Bone marrow (tissue), 2 donors: ENCODE results near the gene TP63.

Source experiments
- DNase-seq, 2 donors: peaks; one replicate each; lab custom pipeline; 2025; lab: John Stamatoyannopoulos, UW

Gene TP63

DNA sequence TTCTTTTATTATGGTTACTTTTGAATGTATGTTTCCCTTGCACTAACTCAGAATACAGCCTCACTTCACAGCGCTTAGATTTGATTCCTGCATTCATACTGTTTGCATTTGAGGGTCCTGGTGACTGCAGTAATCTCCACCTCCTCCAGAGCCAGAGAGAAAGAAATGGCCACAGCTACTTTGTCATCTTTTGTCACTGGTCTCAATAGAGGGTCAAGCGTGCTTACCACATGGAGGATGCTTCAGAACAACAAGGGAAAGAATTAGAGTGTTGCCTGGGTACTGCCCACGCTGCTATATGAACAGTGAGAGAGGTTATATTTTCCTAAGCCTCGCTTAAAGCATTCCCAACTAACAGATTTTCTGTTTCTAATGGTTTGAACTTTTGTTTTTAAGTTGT lies 190.1 kb downstream of the TP63 start:
- DNase-seq = no peak

DNA sequence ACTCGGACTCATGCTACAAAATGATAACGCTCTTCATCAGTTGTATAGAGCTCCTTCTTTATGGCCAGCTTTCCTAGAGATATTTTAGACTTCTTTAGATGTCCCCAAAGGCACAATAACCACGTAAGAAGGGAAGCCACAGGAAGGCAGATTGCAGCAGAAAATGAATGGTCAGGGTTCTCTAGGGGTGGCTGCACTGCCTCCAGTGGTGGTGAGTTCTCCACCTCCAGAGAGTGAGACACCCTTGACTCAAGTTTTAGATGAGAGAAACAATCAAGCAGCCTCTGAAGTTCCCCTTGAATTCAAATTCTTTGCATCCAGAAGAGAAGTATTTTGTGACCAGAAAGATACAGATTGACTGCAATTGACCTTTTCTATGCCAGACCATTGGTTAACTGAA lies 191.5 kb downstream of the TP63 start:
- DNase-seq = no peak

DNA sequence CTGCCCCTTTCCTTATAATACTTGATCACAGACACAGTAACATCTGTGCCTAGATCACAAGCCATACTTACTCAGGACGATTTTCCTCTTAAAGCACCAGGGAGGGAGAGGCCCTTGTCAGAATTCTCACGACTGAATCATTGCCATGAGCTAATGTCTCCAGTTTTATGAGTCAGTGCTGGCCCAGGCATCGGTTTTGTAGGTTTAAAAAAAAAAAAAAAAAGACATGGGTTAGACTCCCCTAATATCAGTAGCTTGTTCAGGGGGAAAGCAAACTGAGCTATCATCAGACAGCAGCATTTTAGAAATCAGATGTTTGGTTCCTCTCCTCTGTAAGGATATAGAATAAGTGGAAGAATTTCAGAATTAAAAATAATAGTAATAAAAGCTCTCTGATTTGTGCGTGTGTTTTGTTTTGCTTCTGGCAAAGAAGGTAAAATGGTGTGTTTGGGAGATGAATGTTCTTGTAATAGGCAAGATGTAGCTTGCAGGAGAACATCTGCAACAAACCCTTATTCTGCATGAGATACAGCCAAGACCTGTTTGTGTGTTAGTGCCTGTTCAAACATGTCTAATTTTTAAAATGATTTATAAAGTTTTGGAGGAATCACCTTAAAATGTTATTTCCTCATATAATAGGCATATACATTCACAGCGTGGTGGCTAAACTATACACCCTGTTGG lies 193.6 kb downstream of the TP63 start:
- DNase-seq = no peak

- DNase-seq = no peak
Measured at GRCh38 chr3:189826566-189826965, 195.4 kb downstream of the TP63 start.

DNA sequence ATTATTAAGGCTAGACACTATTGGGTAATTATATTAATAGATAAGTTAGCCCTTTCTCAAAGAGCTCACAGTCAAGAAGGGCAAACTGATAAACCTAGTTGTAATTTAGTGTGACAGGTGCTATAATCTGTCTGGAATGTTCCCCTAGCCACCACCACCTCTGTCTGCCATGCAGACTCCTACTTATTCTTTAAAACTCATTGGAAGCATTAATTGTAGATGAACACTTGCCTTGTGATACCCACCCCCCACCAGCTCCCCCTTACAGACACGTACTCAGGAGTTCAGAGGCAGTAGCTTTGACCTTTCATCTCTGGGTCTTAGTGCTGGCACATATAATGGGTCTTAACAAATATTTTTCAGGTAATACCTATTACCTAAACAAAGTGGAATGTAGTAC lies 195.9 kb downstream of the TP63 start:
- DNase-seq = no peak

GRCh38 chr3:189830401-189830800 lies 199.2 kb downstream of the TP63 start:
- no peak for DNase-seq

GRCh38 chr3:189833266-189833665 lies 202.1 kb downstream of the TP63 start:
- no peak for DNase-seq

- no peak for DNase-seq
Measured at GRCh38 chr3:189833996-189834395, 202.8 kb downstream of the TP63 start.

- no peak for DNase-seq
Measured at GRCh38 chr3:189834462-189834861, 203.3 kb downstream of the TP63 start.

GRCh38 chr3:189836795-189837194 lies 205.6 kb downstream of the TP63 start:
- DNase-seq = no peak

GRCh38 chr3:189838291-189838690 lies 207.1 kb downstream of the TP63 start:
- DNase-seq = no peak

- no peak for DNase-seq
Measured at GRCh38 chr3:189839576-189839975, 208.4 kb downstream of the TP63 start.

DNA sequence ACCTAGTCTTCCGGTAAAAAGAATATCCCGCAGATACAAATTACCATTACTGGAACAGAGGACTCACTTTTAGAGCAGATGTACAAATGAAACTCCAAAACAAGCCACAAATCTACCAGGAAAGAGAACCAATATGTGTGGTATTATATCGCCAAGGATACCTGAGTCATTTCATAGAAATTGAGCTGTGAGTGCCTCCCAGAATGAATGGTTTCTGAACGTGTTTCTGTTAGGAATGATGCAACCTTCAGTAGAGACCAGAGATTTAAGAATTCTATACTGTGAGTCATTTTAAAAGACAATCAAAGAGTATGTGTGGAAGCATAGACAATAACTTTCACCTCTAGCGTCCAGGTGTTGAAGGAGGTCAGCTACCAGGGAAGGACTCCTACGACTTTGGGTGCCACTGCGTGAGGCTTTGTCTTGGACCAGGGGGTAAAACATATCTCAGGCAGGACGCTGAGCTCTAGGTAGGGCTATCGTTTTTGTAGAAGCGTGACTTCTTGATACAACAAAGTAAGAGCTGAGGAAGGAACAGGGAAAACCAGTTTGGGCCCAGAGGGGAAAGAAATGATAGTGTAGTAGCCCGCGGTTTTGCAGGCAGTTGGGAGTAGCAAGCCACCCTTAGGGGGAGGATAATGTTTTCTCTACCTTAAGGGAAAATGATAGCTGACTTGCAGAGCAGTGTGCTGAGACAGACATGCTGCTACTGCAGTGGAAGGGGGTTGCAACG lies 210.4 kb downstream of the TP63 start:
- DNase-seq = no peak

- no peak for DNase-seq
Measured at GRCh38 chr3:189842681-189843602, 211.8 kb downstream of the TP63 start.

GRCh38 chr3:189845069-189845468 lies 213.9 kb downstream of the TP63 start:
- no peak for DNase-seq

- DNase-seq = no peak
Measured at GRCh38 chr3:189848395-189849040, 217.3 kb downstream of the TP63 start.

GRCh38 chr3:189849262-189849661 lies 218.1 kb downstream of the TP63 start:
- DNase-seq = no peak

DNA sequence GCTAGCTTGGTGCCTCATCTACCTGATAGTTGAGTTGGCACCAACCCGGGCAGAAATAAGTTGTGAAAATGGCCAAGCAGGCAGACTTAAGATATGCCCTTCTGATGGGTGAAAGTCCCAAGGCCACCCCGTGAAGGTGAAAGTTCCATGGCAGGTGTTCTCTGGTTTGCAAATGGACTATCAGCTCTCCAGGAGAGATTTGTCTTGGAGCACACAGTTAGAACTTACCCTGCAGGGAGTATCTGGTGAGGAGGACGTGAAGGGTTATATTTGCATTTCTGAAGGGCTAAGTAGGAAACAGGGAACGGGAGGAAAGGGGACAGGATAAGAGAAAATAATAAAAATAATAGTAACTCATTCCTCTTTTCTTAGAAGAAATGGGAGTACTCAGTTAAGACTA lies 220.5 kb downstream of the TP63 start:
- no peak for DNase-seq

DNA sequence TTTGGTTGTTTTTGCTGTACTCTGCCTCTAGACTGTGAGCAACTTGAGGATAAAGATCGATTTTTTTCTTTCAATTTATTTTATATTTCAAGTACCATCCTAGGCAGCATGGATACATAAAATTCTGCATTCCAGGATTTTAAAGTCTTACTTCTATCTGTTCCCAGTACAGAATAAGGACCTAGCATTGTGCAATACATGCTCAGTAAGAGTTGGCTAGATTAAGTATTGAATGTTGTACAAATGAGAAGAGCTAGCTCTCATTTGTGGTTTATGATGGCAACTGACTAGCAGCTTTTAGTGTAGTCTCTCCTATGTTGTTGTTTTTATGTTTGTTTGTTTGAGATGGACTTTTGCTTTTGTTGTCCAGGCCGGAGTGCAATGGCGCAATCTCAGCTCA lies 222.7 kb downstream of the TP63 start:
- DNase-seq = no peak

GRCh38 chr3:189860296-189860695 lies 229.1 kb downstream of the TP63 start:
- no peak for DNase-seq

GRCh38 chr3:189862385-189862998 lies 231.3 kb downstream of the TP63 start:
- no peak for DNase-seq

DNA sequence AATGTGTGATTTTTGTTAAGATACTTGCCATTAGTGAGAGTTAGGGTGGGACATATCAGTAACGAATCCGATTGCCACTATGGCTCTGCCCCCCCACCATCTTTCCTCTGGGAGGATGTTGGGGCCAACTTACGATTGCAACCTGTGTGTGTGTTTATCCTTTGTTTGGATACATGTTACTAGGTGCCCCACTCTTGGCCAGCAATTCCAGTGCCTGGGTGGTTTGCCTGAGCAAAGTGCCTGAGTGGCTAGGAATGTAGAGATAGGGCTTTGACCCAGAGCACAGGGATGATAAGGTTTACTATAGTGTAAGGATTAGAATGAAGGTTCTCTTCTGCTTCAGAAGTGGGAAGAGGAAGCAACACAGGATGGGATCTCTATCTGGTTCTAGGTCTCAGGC lies 231.8 kb downstream of the TP63 start:
- no peak for DNase-seq
